HUES6 (cell line): ENCODE results near the gene DOCK8.
A peak's percentile ranks its signal among the peaks of the same experiment; 100 is the strongest.
"Not testable (repeated sequence)": the region's sequence is repeated elsewhere in the genome, so short reads cannot be mapped to it uniquely, and the experiment has no call there.

Experiments
- H3K27ac ChIP-seq: 2 replicates; pipeline ENCODE4 v1.7.0; 2013; ENCODE audit warnings: low read depth, mild to moderate bottlenecking, low read length, inconsistent platforms
- H3K27me3 ChIP-seq: 2 replicates; pipeline ENCODE4 v1.6.1; 2013; ENCODE audit warnings: low read length; ENCODE audit not compliant: control insufficient read depth, insufficient read depth
- H3K36me3 ChIP-seq: 2 replicates; pipeline ENCODE4 v1.6.1; 2013; ENCODE audit warnings: low read length; ENCODE audit not compliant: control insufficient read depth, insufficient read depth
- H3K4me1 ChIP-seq: 2 replicates; pipeline ENCODE4 v1.6.1; 2013; ENCODE audit warnings: low read length; ENCODE audit not compliant: control insufficient read depth, insufficient read depth
- H3K4me3 ChIP-seq: 2 replicates; pipeline ENCODE4 v1.5.1; 2013; ENCODE audit warnings: low read depth, low read length
- H3K9ac ChIP-seq: one replicate; pipeline ENCODE4 v1.6.1; 2013; ENCODE audit warnings: mild to moderate bottlenecking, low read length
- H3K9me3 ChIP-seq: 2 replicates; pipeline ENCODE4 v1.6.1; 2013; ENCODE audit warnings: low read depth, low read length; ENCODE audit not compliant: control insufficient read depth, insufficient read depth

DOCK8 gene

GRCh38 chr9:214351-214647 is 366 bp upstream of the DOCK8 start:
- H3K27ac ChIP-seq = no peak overlapping the region
- peak overlapping the region; percentile 89 for H3K4me3 ChIP-seq

DNA sequence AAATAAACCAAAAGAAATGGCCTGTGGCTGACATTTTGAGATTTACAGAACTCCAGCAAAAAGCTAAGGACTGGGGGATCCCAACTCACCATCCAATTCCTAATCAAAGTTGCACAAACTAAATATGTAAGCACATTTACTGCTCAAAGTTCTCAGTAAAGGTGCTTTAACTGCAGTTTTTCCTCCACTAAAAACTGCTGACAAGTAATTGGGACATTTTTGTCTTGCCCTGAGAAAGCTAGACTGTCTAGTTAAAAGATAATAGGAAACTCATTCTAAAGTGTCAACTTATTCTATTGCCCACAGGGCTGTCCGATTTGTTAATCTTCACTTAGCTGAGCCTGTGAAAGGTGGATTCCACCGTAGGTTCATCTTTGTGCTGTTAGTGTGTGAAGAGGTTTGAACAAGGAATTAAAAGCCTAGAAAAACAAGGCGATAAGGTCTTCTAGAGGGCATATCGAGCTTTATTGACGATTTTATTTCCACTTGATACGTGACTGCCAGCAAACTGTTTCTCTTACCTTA is 1.0 kb downstream of the DOCK8 start:
- peaks cover 43% of the 10 kb centered on the region for H3K27me3 ChIP-seq
- peaks cover 5% of the 10 kb centered on the region; the same call in 1 of the 2 replicates for H3K4me1 ChIP-seq
- no peak overlapping the region for H3K9ac ChIP-seq
- no peaks in the 10 kb centered on the region for H3K36me3 ChIP-seq
- H3K9me3 ChIP-seq = no peaks in the 10 kb centered on the region
- no peak overlapping the region for H3K27ac ChIP-seq
- peak overlapping the region; percentile 89 for H3K4me3 ChIP-seq

More at GRCh38 chr9:214351-214647, 366 bp upstream of the DOCK8 start:
- no peaks in the 10 kb centered on the region for H3K9me3 ChIP-seq
- peaks cover 43% of the 10 kb centered on the region for H3K27me3 ChIP-seq
- no peaks in the 10 kb centered on the region for H3K36me3 ChIP-seq
- H3K4me1 ChIP-seq = peaks cover 5% of the 10 kb centered on the region; the same call in 1 of the 2 replicates
- H3K9ac ChIP-seq = peak overlapping the region; percentile 85

- Histone ChIP-seq H3K4me3 (no peak overlapping the region), H3K27me3 (peaks cover 43% of the 10 kb centered on the region), H3K9ac (no peak overlapping the region), H3K4me1 (peaks cover 5% of the 10 kb centered on the region; the same call in 1 of the 2 replicates), H3K36me3 (no peaks in the 10 kb centered on the region), H3K27ac (no peak overlapping the region), H3K9me3 (no peaks in the 10 kb centered on the region)
These were observed 2.2 kb downstream of the DOCK8 start for GRCh38 chr9:216866-217265.

DNA sequence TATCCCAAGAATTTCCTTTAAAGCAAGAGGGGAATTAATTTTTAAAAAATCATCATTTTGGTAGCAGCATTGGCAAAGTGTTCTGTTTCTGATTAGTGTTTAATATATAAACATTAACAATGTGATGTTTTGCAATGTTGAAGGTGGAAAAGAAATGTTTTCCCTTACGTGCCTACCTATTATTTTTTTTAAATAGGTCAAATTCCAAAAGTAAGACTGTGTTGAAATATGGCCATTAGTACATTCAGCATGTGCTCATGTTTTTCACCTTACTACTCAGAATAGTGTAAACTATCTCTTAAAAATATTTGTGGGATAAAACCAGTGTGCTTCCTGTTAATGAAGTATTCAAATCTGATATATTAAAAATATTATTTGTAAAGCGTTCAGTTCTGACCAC is 3.3 kb downstream of the DOCK8 start:
- Histone ChIP-seq H3K27ac (no peak overlapping the region), H3K27me3 (peaks cover 34% of the 10 kb centered on the region), H3K4me1 (peaks cover 13% of the 10 kb centered on the region), H3K9me3 (no peaks in the 10 kb centered on the region), H3K4me3 (no peak overlapping the region), H3K9ac (no peak overlapping the region), H3K36me3 (no peaks in the 10 kb centered on the region)

- H3K9me3 ChIP-seq, H3K4me3 ChIP-seq, H3K27ac ChIP-seq, H3K9ac ChIP-seq, H3K36me3 ChIP-seq: not testable (repeated sequence)
- H3K27me3 ChIP-seq = peaks cover 31% of the 10 kb centered on the region
- H3K4me1 ChIP-seq = peaks cover 17% of the 10 kb centered on the region
These were observed 4.4 kb downstream of the DOCK8 start for GRCh38 chr9:219036-219435.

GRCh38 chr9:219670-220365 is 5.2 kb downstream of the DOCK8 start:
- H3K9ac ChIP-seq = no peak overlapping the region
- no peaks in the 10 kb centered on the region for H3K9me3 ChIP-seq
- no peaks in the 10 kb centered on the region for H3K36me3 ChIP-seq
- peaks cover 24% of the 10 kb centered on the region for H3K27me3 ChIP-seq
- no peak overlapping the region for H3K27ac ChIP-seq
- no peak overlapping the region for H3K4me3 ChIP-seq
- H3K4me1 ChIP-seq = peaks cover 17% of the 10 kb centered on the region

GRCh38 chr9:221989-222776 is 7.5 kb downstream of the DOCK8 start:
- Histone ChIP-seq H3K9me3 (no peaks in the 10 kb centered on the region), H3K9ac (no peak overlapping the region), H3K27me3 (0 out of 2 replicates have a peak, but pooled peaks cover under 1% of the 10 kb centered on the region), H3K36me3 (no peaks in the 10 kb centered on the region), H3K4me3 (no peak overlapping the region), H3K4me1 (peaks cover 12% of the 10 kb centered on the region), H3K27ac (no peak overlapping the region)

- Histone ChIP-seq H3K27me3 (no peaks in the 10 kb centered on the region), H3K4me1 (peaks cover 12% of the 10 kb centered on the region), H3K27ac (no peak overlapping the region), H3K4me3 (no peak overlapping the region), H3K9ac (no peak overlapping the region), H3K9me3 (no peaks in the 10 kb centered on the region), H3K36me3 (no peaks in the 10 kb centered on the region)
These were observed 8.5 kb downstream of the DOCK8 start for GRCh38 chr9:223152-223551.

- Histone ChIP-seq H3K9ac (no peak overlapping the region), H3K27ac (no peak overlapping the region), H3K36me3 (no peaks in the 10 kb centered on the region), H3K27me3 (no peaks in the 10 kb centered on the region), H3K9me3 (no peaks in the 10 kb centered on the region), H3K4me3 (no peak overlapping the region), H3K4me1 (peaks cover 12% of the 10 kb centered on the region)
These were observed 9.4 kb downstream of the DOCK8 start for GRCh38 chr9:224026-224425.

DNA sequence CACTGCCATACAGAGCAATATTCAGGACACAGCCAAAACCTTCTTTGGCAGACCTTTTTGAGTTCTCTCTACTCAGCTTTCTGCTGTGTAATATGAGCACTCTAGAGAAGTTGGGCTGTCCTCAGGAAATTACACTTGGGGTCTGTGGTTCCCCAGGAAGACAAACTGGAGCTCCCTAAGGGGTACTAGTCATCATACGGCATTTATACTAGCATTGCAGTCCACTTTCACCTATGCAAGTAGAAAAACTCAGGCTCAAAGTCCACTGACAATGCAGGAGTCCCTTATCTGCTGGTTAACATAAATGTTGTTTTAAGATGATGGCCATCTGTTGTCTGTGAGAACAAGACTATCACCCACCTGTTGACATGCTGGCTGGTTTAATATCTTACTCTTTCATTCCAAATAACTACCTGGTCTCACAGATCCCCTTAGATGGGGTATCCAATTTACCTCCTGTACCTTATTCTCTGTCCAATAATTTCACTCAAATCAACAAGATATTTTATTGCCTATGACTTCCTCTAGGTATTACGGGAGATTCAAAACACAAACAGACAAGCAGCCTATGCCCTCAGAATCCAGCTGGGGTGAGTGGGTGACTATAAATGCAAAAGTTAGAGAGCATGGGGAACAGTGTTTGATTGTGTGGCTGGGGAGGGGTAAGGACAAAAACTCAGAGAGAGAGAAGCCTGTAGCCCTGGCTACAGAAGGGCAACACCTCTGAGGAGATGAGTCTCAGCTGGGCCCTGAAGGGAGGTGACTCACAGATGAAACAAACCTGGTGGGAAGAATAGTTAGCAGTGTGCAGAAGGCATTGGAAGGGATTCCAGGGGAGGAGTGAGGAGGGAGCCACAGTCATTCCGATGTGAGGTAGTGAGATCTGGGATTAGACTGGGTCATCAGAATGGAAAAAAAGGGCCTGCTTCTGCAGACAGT is 10.2 kb downstream of the DOCK8 start:
- Histone ChIP-seq H3K9me3 (no peaks in the 10 kb centered on the region), H3K27me3 (no peaks in the 10 kb centered on the region), H3K36me3 (no peaks in the 10 kb centered on the region), H3K4me3 (no peak overlapping the region), H3K4me1 (peaks cover 12% of the 10 kb centered on the region), H3K27ac (no peak overlapping the region), H3K9ac (no peak overlapping the region)
